Measurements from ENCODE around the gene TXNDC8.
"Not testable (repeated sequence)": the region's sequence is repeated elsewhere in the genome, so short reads cannot be mapped to it uniquely, and the experiment has no call there.

Gene TXNDC8

DNA sequence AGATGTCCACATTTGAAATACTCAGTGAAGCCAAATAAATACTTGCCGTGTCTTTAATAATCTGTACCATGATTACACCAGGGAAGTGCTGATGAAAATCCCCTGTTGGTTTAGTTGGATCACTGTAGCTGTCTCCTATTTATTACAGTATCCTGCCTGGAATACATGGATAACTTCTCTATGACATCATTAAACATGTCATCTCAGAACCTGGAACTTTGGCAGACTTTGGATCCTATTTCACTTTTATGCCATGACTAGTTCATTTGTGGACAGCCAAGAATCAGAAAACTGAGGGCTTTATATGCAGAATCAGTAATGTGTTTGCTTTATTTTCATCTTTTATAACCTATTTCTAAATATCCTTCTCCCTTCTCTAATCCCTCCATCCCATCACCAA, at the start of gene TXNDC8:
TXNDC8 (minus strand) TSS at position 137 of the 400 bp plus-strand sequence.
- Mint-ChIP-seq H3K27ac (no peak within 1 kb of the TSS), H3K36me3 (ENCODE audit: low read depth) (no peaks in the 10 kb centered on the region), H3K4me1 (ENCODE audit: low read depth) (peaks cover 4% of the 10 kb centered on the region), H3K4me3 (no peak within 1 kb of the TSS), H3K9me3 (no peaks in the 10 kb centered on the region), H3K27me3 (ENCODE audit: low read depth) (no peaks in the 10 kb centered on the region)

DNA sequence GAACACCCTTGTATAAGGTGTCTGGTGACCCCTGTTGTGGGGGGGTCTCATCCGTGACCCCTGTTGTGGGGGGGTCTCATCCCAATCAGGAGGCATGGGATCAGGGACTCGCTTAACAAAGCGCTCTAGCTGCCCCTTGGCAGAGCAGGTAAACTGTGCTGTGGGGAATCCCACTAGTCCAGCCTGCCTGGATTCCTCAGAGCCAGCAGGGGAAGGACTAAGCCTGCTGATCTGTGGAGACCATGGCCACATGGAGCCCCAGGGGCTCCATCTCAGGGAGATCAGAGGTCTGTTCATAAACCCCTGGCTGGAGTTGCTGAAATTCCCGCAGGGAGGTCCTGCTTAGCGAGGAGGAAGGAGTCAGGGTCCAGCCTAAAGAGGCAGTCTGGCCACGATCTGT, 45.8 kb upstream of the TXNDC8 start:
- H3K27ac Mint-ChIP-seq = no peak overlapping the region
- no peak overlapping the region for H3K4me3 Mint-ChIP-seq
- H3K4me1 Mint-ChIP-seq (ENCODE audit: low read depth) = no peaks in the 10 kb centered on the region
- H3K27me3 Mint-ChIP-seq (ENCODE audit: low read depth) = peaks cover 3% of the 10 kb centered on the region
- H3K36me3 Mint-ChIP-seq (ENCODE audit: low read depth) = no peaks in the 10 kb centered on the region
- H3K9me3 Mint-ChIP-seq = no peaks in the 10 kb centered on the region

DNA sequence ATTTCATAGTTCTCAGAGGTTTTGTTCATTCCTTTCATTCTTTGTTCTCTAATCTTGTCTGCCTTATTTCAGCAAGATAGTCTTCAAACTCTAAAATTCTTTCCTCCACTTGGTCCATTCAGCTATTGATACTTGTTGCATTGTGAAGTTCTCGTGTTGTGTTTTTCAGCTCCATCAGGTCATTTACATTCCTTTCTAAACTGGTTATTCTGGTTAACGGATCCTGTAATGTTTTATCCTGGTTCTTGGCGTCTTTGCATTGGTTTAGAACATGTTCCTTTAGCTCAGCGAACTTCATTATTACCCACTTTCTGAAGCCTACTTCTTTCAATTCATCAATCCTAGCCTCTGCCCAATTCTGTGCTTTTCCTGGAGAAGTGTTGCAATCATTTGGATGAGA, 45.1 kb upstream of the TXNDC8 start:
- no peaks in the 10 kb centered on the region for H3K4me1 Mint-ChIP-seq (ENCODE audit: low read depth)
- H3K36me3 Mint-ChIP-seq (ENCODE audit: low read depth) = no peaks in the 10 kb centered on the region
- peaks cover 3% of the 10 kb centered on the region for H3K27me3 Mint-ChIP-seq (ENCODE audit: low read depth)
- H3K27ac Mint-ChIP-seq = no peak overlapping the region
- no peak overlapping the region for H3K4me3 Mint-ChIP-seq
- no peaks in the 10 kb centered on the region for H3K9me3 Mint-ChIP-seq

DNA sequence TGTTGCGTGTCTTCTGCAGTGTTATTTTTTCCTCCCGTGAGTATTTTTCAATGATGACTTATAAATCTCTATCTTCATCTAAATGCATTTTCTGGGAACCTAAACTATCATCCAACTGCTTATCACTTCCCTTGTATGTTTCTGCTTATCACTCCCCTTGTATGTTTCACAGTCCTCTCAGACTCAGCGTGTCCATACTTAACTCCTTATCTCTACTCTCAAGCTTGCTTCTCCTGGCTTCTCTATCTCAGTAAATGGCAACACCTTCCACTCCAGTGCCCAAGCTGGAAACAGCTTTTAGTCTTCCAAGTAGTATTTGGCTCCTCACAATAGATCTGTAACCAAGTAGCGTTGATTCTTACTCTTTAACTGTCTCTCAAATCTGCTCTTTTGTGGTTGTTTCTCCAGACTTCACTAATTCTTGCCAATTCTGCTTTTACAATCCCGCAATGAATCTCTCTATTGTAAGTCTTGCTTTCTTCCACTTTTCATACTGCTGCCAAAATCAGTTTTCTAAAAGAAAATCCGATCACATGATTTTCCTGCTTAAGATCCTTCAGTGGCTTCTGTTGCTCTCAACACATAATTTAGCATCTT, 33.8 kb upstream of the TXNDC8 start:
- no peaks in the 10 kb centered on the region for H3K27me3 Mint-ChIP-seq (ENCODE audit: low read depth)
- no peaks in the 10 kb centered on the region for H3K36me3 Mint-ChIP-seq (ENCODE audit: low read depth)
- no peak overlapping the region for H3K4me3 Mint-ChIP-seq
- no peaks in the 10 kb centered on the region for H3K4me1 Mint-ChIP-seq (ENCODE audit: low read depth)
- no peaks in the 10 kb centered on the region for H3K9me3 Mint-ChIP-seq
- H3K27ac Mint-ChIP-seq = no peak overlapping the region

DNA sequence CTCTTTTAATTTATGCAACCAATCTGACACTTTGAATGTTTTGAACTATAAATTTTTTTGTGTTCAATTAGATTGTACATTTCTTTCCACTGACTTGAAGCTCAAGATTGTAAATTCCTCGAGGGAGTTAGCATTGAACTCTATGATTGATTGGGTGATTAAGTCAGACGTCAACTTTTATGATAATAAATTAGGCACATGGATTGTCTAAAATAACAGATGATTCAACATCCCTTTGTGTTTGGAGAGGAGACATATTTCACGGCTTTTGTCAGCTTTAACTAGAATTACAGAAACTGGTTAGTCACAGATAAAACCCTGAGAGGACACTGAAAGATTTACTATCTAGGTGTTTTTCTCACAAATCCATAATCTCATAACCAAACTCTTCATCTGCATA, 32.7 kb upstream of the TXNDC8 start:
- no peaks in the 10 kb centered on the region for H3K36me3 Mint-ChIP-seq (ENCODE audit: low read depth)
- H3K27me3 Mint-ChIP-seq (ENCODE audit: low read depth) = no peaks in the 10 kb centered on the region
- H3K4me1 Mint-ChIP-seq (ENCODE audit: low read depth) = no peaks in the 10 kb centered on the region
- no peak overlapping the region for H3K4me3 Mint-ChIP-seq
- no peaks in the 10 kb centered on the region for H3K9me3 Mint-ChIP-seq
- no peak overlapping the region for H3K27ac Mint-ChIP-seq

DNA sequence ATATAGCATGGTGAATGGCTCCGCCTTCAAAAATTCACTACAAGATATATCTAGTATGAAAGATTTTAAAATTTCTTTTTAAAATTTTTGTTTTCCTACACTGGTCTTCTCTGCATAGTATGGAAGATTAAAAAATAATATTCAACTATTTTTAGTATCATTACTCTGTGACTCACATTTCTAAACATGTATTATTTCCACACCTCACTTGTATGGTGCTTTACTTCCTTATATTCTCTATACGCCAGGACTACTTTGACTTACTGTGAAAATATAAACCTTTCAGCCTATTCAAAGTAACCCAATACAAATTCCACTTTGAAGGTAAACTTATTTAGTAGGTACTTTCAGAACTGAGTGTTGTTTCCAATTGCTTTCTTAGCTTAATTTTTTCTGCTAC, 26.8 kb upstream of the TXNDC8 start:
- Mint-ChIP-seq H3K4me1 (ENCODE audit: low read depth) (no peaks in the 10 kb centered on the region), H3K9me3 (no peaks in the 10 kb centered on the region), H3K27ac (no peak overlapping the region), H3K4me3 (no peak overlapping the region), H3K36me3 (ENCODE audit: low read depth) (no peaks in the 10 kb centered on the region), H3K27me3 (ENCODE audit: low read depth) (no peaks in the 10 kb centered on the region)

DNA sequence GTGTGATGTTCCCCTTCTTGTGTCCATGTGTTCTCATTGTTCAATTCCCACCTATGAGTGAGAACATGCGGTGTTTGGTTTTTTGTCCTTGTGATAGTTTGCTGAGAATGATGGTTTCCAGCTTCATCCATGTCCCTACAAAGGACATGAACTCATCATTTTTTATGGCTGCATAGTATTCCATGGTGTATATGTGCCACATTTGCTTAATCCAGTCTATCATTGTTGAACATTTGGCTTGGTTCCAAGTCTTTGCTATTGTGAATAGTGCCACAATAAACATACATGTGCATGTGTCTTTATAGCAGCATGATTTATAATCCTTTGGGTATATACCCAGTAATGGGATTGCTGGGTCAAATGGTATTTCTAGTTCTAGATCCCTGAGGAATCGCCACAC, 21.3 kb upstream of the TXNDC8 start:
- H3K9me3 Mint-ChIP-seq; H3K27me3 Mint-ChIP-seq (ENCODE audit: low read depth); H3K4me1 Mint-ChIP-seq (ENCODE audit: low read depth); H3K4me3 Mint-ChIP-seq; H3K36me3 Mint-ChIP-seq (ENCODE audit: low read depth); H3K27ac Mint-ChIP-seq: not testable (repeated sequence)

DNA sequence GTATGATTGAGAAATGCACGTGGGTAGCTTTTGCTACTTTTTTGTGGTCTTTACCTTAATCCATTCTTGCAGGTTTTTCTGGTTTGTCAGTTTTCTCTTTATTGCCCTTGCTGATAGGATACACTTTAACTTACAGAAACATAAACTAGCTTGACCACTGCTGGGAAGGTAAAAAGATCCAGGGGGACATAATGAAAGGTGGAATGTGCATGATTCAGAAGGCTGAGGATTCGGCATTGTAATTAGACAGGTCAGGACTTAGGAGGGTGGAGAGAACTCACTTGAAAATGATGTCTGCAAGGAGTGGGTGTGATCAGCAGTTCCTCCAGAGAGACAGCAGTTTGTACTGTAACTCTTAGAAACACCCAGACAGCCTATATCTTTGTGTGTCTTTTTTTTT, 19.8 kb upstream of the TXNDC8 start:
- no peaks in the 10 kb centered on the region for H3K4me1 Mint-ChIP-seq (ENCODE audit: low read depth)
- no peaks in the 10 kb centered on the region for H3K27me3 Mint-ChIP-seq (ENCODE audit: low read depth)
- H3K4me3 Mint-ChIP-seq = no peak overlapping the region
- H3K9me3 Mint-ChIP-seq = no peaks in the 10 kb centered on the region
- no peaks in the 10 kb centered on the region for H3K36me3 Mint-ChIP-seq (ENCODE audit: low read depth)
- H3K27ac Mint-ChIP-seq = no peak overlapping the region

DNA sequence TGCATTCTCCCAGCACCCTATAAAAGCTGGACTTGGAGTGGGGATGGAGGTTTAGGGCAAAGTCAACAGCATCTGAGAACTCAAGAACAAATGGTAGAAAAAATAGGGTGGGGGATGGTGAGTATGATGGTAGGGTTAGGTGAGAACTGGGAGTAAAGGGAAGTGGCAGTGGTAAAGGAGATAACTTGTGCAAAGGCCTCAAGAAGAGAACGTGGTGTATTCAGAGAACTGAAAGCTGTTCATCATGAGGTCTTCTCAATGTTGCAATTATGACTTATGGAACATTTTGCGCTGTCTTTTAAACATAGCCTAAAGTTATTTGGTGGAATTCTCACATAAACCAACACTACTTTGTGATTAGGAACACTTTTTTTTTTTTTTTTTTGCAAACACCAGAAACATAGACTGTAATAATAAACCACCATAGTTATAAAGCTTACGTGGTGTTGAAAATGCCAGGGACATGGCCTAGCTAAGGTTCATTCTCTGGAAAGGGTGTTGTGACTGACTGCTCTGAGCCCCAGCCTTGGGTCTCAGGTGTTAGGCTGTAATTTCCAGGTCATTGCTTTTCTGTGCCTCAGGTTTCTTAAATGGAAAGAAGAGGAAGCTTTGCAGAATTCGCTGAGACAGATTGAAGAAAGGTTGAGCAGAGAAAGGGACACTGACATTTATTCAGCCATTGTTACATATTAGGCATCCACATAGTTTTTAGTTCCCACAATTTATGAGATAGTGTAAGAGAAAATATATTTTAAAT, 19.2 kb upstream of the TXNDC8 start:
- no peaks in the 10 kb centered on the region for H3K9me3 Mint-ChIP-seq
- no peaks in the 10 kb centered on the region for H3K4me1 Mint-ChIP-seq (ENCODE audit: low read depth)
- H3K27me3 Mint-ChIP-seq (ENCODE audit: low read depth) = no peaks in the 10 kb centered on the region
- no peak overlapping the region for H3K27ac Mint-ChIP-seq
- H3K4me3 Mint-ChIP-seq = no peak overlapping the region
- H3K36me3 Mint-ChIP-seq (ENCODE audit: low read depth) = no peaks in the 10 kb centered on the region

DNA sequence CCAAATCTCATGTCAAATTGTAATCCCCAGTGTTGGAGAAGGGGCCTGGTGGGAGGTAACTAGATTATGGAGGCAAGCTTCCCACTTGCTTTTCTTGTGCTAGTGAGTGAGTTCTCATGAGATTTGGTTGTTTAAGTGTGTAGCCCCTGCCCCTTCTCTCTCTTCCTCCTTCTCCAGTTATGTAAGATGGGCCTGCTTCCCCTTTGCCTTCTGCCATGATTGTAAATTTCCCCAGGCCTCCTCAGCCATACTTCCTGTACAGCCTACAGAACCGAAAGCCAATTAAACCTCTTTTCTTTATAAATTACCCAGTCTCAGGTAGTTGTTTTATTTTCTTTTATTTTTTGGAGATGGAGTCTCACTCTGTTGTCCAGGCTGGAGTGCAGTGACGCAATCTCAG, 18.2 kb upstream of the TXNDC8 start:
- no peak overlapping the region for H3K27ac Mint-ChIP-seq
- H3K36me3 Mint-ChIP-seq (ENCODE audit: low read depth) = no peaks in the 10 kb centered on the region
- no peak overlapping the region for H3K4me3 Mint-ChIP-seq
- no peaks in the 10 kb centered on the region for H3K4me1 Mint-ChIP-seq (ENCODE audit: low read depth)
- H3K9me3 Mint-ChIP-seq = no peaks in the 10 kb centered on the region
- no peaks in the 10 kb centered on the region for H3K27me3 Mint-ChIP-seq (ENCODE audit: low read depth)

DNA sequence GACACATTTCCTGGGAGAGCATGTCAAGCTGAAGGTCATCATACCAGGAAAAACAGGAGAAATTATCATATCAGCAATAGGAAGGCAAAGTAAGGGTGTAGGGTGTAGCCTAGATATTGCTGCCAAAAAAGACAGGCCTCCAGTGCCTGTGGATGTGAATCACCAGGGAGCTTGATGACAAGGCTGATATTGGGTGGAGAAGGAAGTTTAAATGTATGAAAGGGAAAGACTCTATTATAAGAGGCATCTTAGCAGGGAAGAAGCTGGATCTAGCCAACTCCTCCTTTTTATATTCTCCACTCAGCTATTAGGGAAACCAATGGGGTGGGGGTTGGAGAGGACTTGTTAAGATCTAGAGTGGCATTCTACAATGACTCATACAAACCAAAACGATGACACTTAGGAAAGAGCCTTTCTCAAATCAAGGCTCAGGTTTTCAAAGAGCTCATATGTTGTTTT, 13.4 kb upstream of the TXNDC8 start:
- H3K27ac Mint-ChIP-seq = no peak overlapping the region
- no peaks in the 10 kb centered on the region for H3K36me3 Mint-ChIP-seq (ENCODE audit: low read depth)
- no peaks in the 10 kb centered on the region for H3K27me3 Mint-ChIP-seq (ENCODE audit: low read depth)
- H3K4me1 Mint-ChIP-seq (ENCODE audit: low read depth) = no peaks in the 10 kb centered on the region
- H3K4me3 Mint-ChIP-seq = no peak overlapping the region
- H3K9me3 Mint-ChIP-seq = no peaks in the 10 kb centered on the region

DNA sequence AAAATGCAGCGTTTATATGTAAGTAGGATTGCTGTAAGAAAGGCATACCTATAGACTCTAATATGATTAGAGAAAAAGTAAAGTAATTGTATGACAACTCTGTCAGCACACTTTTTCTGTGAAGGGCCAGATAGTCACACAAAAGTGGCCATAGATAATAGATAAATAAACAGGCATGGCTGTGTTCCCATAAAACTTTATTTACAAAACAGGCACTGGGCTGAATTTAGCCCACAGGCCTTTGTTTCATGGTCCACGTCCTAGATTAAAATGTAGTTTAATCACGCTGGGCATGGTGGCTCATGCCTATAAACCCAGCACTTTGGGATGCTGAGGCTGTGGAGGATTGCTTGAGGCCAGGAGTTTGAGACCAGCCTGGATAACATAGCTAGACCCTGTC, 8.7 kb upstream of the TXNDC8 start:
- Mint-ChIP-seq H3K4me1 (ENCODE audit: low read depth) (no peaks in the 10 kb centered on the region), H3K27me3 (ENCODE audit: low read depth) (no peaks in the 10 kb centered on the region), H3K4me3 (no peak overlapping the region), H3K9me3 (no peaks in the 10 kb centered on the region), H3K27ac (no peak overlapping the region), H3K36me3 (ENCODE audit: low read depth) (no peaks in the 10 kb centered on the region)

DNA sequence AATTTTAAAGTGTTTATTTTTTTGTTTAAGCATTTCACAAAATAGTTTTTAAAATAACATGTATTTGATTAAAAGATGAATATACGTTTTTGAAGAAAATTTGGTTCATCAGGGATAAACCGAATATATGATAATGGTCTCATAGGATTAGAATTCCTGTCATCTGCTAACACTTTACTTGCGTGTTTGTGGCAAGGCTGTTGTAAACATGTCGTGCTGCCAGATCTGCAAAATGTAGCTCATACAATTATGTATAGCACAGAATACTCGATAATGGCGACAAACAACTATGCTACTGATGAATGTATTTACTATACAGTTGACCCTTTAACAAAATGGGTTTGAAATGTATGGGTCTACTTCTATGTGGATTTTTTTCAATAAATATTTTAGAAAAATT, 7.2 kb upstream of the TXNDC8 start:
- Mint-ChIP-seq H3K4me1 (ENCODE audit: low read depth) (no peaks in the 10 kb centered on the region), H3K27ac (no peak overlapping the region), H3K27me3 (ENCODE audit: low read depth) (no peaks in the 10 kb centered on the region), H3K36me3 (ENCODE audit: low read depth) (no peaks in the 10 kb centered on the region), H3K4me3 (no peak overlapping the region), H3K9me3 (no peaks in the 10 kb centered on the region)

DNA sequence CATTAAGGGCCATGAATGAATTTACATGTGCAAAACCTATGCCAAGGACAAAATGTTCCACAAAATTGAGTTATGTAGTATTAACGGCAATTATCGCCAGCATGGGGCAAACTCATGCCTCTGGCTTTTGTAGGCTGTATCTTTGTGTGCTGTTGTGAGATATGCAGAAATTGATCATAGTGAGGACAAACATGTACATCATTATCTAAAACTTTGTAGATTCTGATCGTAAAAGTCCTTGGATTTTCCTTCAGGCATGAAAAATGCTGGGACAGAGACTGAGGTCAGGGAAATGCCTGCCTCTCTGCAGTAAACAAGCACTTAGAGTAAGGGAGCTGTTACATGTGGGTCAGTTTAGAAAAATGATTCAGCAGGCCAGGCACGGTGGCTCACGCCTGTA, 5.9 kb upstream of the TXNDC8 start:
- no peaks in the 10 kb centered on the region for H3K9me3 Mint-ChIP-seq
- H3K27me3 Mint-ChIP-seq (ENCODE audit: low read depth) = no peaks in the 10 kb centered on the region
- no peaks in the 10 kb centered on the region for H3K36me3 Mint-ChIP-seq (ENCODE audit: low read depth)
- no peaks in the 10 kb centered on the region for H3K4me1 Mint-ChIP-seq (ENCODE audit: low read depth)
- no peak overlapping the region for H3K27ac Mint-ChIP-seq
- no peak overlapping the region for H3K4me3 Mint-ChIP-seq

DNA sequence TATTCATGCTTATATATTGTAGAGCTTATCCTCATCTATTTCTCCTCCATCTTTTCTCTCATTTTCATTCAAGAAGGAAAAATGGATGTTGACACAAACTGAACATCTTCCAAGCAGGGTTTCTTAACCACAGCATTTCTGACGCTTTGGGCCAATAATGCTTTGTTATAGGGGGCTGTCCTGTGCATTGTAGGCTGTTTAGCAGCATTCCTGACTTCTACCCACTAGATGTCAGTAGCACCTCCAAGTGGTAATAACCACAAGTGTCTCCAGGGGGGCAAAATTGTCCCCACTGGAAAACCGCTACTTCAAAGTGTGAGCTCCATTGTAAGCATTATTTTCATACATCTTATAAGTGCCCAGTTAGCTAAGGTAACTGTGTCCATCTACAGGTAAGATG, 2.6 kb upstream of the TXNDC8 start:
- H3K4me3 Mint-ChIP-seq = no peak overlapping the region
- no peaks in the 10 kb centered on the region for H3K9me3 Mint-ChIP-seq
- no peaks in the 10 kb centered on the region for H3K4me1 Mint-ChIP-seq (ENCODE audit: low read depth)
- H3K36me3 Mint-ChIP-seq (ENCODE audit: low read depth) = no peaks in the 10 kb centered on the region
- H3K27ac Mint-ChIP-seq = no peak overlapping the region
- no peaks in the 10 kb centered on the region for H3K27me3 Mint-ChIP-seq (ENCODE audit: low read depth)
